K562 (cell line): ENCODE measurements around the gene VPS26A. TPM values are rescaled to one million over a fixed set of nuclear protein-coding genes. Genes with fewer than 3 reads are reported as not detected.
A peak's percentile ranks its signal among the peaks of the same experiment; 100 is the strongest.

Experiments used
- CCNT2 ChIP-seq: IDR thresholded peaks from 2 replicates; pipeline ENCODE4 v1.6.1; 2011; ENCODE audit warnings: borderline replicate concordance, low read depth, mild to moderate bottlenecking, moderate library complexity, mixed read lengths, low read length; ENCODE audit not compliant: insufficient read length; ENCODE audit errors: extremely low read depth
- FOXM1 ChIP-seq, 2 experiments: fragments of 450-650 bp in 1 of 2; sonication (generic) in 1 of 2; formaldehyde crosslinking in 1 of 2; IDR thresholded peaks; 2 replicates each; pipeline versions ENCODE4 v1.6.1 to v1.9.0; 2017 to 2022; ENCODE audit warnings: low read depth in 2 of 2, mild to moderate bottlenecking in 2 of 2, missing genetic modification reagents in 1 of 2, moderate library complexity in 1 of 2
- MAFF ChIP-seq: IDR thresholded peaks from 2 replicates; pipeline ENCODE4 v1.6.1; 2012; ENCODE audit warnings: low read length, improper control_type of control experiment
- MECOM ChIP-seq: fragments of 250-450 bp; sonication (Bioruptor Pico); IDR thresholded peaks from 2 replicates; pipeline ENCODE4 v1.8.0; 2022; ENCODE audit warnings: inconsistent platforms
- MYC ChIP-seq, 2 experiments: fragments of 250-450 bp in 1 of 2; sonication (Bioruptor Pico) in 1 of 2; IDR thresholded peaks; 2 replicates each; pipeline versions ENCODE4 v1.5.1 to v1.6.1; 2012 to 2021; ENCODE audit warnings: low read depth in 2 of 2, borderline replicate concordance in 1 of 2, improper control_type of control experiment in 1 of 2, low read length in 1 of 2, mild to moderate bottlenecking in 1 of 2, moderate library complexity in 1 of 2
- RFX5 ChIP-seq: IDR thresholded peaks from 2 replicates; pipeline ENCODE4 v1.6.1; 2011; ENCODE audit warnings: low read depth, mild to moderate bottlenecking, improper control_type of control experiment, low read length
- ZNF212 ChIP-seq: fragments of 450-650 bp; formaldehyde crosslinking; IDR thresholded peaks from 2 replicates; pipeline ENCODE4 v1.4.0; 2020; ENCODE audit warnings: mild to moderate bottlenecking
- ZNF785 ChIP-seq: fragments of 250-450 bp; sonication (Bioruptor Pico); IDR thresholded peaks from 2 replicates; pipeline ENCODE4 v1.4.0; 2020; ENCODE audit warnings: mild to moderate bottlenecking
- polyA plus RNA-seq, 8 experiments: library from polyadenylated mRNA; depleted of rRNA in 4 of 8; stranded (reverse) in 5 of 8; unstranded in 3 of 8; fragments of >200 nt; fragmentation: Nextera tagmentation in 2 of 8; fragmentation: Illumina TruSeq in 1 of 8; extraction: Ambion mirVana in 2 of 8; extraction: Trizol in 1 of 8; gene quantifications; 2 replicates each; pipeline versions ENCODE4 v1.2.1 to v1.2.3, GENCODE V29; 2011 to 2014; ENCODE audit warnings: inconsistent platforms in 1 of 8, missing spikeins in 1 of 8
- total RNA-seq, 7 experiments: library from RNA; depleted of rRNA in 6 of 7; stranded (reverse); fragments of >200 nt in 6 of 7; fragmentation: Illumina TruSeq in 2 of 7; extraction: Trizol in 2 of 7; gene quantifications; 2 replicates each; pipeline versions ENCODE4 v1.2.1 to v1.2.3, GENCODE V29; 2011 to 2021; ENCODE audit warnings: low replicate concordance in 1 of 7
- TF ChIP-seq, protein P1 (sequence below): fragments of 150-350 bp; IDR thresholded peaks from 2 replicates; pipeline ENCODE4 v1.6.1; 2014; ENCODE audit warnings: low read depth, mild to moderate bottlenecking, low read length, borderline replicate concordance
- TF ChIP-seq, protein P2 (sequence below): fragments of 200-600 bp; sonication (generic); IDR thresholded peaks from one replicate; pipeline ENCODE4 v1.6.1; 2012; ENCODE audit warnings: mild to moderate bottlenecking, low read depth, low read length, inconsistent platforms

The VPS26A gene
- total and polyA plus RNA-seq, 9 of the 15 experiments (the other 6 are each of a cell fraction or from before 2014, with no cell fraction given): 47.1 to 137 (median 69.3) TPM

DNA sequence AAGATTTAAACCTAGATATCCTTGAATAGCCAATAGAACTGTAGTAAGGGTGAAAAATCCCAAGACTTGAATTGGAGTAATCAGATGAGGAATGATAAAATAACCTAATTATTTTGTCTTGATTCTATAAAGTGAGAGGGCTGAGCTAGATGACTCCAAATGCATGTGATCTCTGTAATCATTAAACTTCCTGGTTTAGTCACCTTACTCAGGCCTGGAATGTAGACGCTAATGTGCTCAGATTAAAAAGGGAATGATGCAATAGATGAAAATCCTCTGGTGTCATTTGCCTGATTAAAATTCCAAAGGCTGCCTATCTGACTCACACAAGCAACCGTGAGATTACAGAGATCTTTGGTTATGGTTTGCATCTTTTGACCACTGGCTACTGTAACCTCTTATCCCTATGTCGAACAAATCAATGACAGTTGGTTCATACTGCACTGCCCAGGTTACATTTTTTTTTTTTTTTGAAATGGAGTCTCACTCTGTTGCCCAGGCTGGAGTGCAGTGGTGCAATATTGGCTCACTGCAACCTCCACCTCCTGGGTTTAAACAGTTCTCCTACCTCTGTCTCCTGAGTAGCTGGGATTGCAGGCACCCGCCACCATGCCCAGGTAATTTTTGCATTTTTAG is 93.3 kb downstream of the VPS26A start (continued):
- TF ChIP-seq MYC (IDR thresholded peaks at IDR 0.05; ENCODE audit: low read depth, low read length) (peak; percentile 78), MYC (CRISPR knock-in tag; IDR thresholded peaks at IDR 0.05; ENCODE audit: borderline replicate concordance, low read depth) (no peak), CCNT2 (peak; percentile 73), FOXM1 (IDR thresholded peaks at IDR 0.05; ENCODE audit: low read depth) (peak; percentile 71; the same call in 1 of the 2 replicates), FOXM1 (CRISPR knock-in tag; IDR thresholded peaks at IDR 0.05; ENCODE audit: low read depth) (no peak), ZNF785 (no peak), MAFF (no peak), ZNF212 (CRISPR knock-in tag) (0 out of 2 replicates have a peak, but pooled peaks have one; percentile 57), MECOM (CRISPR knock-in tag) (peak; percentile 44; the same call in 1 of the 2 replicates), RFX5 (no peak)
- TF ChIP-seq, protein P1, sequence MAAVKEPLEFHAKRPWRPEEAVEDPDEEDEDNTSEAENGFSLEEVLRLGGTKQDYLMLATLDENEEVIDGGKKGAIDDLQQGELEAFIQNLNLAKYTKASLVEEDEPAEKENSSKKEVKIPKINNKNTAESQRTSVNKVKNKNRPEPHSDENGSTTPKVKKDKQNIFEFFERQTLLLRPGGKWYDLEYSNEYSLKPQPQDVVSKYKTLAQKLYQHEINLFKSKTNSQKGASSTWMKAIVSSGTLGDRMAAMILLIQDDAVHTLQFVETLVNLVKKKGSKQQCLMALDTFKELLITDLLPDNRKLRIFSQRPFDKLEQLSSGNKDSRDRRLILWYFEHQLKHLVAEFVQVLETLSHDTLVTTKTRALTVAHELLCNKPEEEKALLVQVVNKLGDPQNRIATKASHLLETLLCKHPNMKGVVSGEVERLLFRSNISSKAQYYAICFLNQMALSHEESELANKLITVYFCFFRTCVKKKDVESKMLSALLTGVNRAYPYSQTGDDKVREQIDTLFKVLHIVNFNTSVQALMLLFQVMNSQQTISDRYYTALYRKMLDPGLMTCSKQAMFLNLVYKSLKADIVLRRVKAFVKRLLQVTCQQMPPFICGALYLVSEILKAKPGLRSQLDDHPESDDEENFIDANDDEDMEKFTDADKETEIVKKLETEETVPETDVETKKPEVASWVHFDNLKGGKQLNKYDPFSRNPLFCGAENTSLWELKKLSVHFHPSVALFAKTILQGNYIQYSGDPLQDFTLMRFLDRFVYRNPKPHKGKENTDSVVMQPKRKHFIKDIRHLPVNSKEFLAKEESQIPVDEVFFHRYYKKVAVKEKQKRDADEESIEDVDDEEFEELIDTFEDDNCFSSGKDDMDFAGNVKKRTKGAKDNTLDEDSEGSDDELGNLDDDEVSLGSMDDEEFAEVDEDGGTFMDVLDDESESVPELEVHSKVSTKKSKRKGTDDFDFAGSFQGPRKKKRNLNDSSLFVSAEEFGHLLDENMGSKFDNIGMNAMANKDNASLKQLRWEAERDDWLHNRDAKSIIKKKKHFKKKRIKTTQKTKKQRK: no peak
- TF ChIP-seq, protein P2, sequence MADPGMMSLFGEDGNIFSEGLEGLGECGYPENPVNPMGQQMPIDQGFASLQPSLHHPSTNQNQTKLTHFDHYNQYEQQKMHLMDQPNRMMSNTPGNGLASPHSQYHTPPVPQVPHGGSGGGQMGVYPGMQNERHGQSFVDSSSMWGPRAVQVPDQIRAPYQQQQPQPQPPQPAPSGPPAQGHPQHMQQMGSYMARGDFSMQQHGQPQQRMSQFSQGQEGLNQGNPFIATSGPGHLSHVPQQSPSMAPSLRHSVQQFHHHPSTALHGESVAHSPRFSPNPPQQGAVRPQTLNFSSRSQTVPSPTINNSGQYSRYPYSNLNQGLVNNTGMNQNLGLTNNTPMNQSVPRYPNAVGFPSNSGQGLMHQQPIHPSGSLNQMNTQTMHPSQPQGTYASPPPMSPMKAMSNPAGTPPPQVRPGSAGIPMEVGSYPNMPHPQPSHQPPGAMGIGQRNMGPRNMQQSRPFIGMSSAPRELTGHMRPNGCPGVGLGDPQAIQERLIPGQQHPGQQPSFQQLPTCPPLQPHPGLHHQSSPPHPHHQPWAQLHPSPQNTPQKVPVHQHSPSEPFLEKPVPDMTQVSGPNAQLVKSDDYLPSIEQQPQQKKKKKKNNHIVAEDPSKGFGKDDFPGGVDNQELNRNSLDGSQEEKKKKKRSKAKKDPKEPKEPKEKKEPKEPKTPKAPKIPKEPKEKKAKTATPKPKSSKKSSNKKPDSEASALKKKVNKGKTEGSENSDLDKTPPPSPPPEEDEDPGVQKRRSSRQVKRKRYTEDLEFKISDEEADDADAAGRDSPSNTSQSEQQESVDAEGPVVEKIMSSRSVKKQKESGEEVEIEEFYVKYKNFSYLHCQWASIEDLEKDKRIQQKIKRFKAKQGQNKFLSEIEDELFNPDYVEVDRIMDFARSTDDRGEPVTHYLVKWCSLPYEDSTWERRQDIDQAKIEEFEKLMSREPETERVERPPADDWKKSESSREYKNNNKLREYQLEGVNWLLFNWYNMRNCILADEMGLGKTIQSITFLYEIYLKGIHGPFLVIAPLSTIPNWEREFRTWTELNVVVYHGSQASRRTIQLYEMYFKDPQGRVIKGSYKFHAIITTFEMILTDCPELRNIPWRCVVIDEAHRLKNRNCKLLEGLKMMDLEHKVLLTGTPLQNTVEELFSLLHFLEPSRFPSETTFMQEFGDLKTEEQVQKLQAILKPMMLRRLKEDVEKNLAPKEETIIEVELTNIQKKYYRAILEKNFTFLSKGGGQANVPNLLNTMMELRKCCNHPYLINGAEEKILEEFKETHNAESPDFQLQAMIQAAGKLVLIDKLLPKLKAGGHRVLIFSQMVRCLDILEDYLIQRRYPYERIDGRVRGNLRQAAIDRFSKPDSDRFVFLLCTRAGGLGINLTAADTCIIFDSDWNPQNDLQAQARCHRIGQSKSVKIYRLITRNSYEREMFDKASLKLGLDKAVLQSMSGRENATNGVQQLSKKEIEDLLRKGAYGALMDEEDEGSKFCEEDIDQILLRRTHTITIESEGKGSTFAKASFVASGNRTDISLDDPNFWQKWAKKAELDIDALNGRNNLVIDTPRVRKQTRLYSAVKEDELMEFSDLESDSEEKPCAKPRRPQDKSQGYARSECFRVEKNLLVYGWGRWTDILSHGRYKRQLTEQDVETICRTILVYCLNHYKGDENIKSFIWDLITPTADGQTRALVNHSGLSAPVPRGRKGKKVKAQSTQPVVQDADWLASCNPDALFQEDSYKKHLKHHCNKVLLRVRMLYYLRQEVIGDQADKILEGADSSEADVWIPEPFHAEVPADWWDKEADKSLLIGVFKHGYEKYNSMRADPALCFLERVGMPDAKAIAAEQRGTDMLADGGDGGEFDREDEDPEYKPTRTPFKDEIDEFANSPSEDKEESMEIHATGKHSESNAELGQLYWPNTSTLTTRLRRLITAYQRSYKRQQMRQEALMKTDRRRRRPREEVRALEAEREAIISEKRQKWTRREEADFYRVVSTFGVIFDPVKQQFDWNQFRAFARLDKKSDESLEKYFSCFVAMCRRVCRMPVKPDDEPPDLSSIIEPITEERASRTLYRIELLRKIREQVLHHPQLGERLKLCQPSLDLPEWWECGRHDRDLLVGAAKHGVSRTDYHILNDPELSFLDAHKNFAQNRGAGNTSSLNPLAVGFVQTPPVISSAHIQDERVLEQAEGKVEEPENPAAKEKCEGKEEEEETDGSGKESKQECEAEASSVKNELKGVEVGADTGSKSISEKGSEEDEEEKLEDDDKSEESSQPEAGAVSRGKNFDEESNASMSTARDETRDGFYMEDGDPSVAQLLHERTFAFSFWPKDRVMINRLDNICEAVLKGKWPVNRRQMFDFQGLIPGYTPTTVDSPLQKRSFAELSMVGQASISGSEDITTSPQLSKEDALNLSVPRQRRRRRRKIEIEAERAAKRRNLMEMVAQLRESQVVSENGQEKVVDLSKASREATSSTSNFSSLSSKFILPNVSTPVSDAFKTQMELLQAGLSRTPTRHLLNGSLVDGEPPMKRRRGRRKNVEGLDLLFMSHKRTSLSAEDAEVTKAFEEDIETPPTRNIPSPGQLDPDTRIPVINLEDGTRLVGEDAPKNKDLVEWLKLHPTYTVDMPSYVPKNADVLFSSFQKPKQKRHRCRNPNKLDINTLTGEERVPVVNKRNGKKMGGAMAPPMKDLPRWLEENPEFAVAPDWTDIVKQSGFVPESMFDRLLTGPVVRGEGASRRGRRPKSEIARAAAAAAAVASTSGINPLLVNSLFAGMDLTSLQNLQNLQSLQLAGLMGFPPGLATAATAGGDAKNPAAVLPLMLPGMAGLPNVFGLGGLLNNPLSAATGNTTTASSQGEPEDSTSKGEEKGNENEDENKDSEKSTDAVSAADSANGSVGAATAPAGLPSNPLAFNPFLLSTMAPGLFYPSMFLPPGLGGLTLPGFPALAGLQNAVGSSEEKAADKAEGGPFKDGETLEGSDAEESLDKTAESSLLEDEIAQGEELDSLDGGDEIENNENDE: no peak
